NCI-H82 treated with DMSO at 0.1 percent for 48 hours (cell line): ENCODE measurements around the gene EPS8L2.

Experiments used
- DNase-seq: peaks from one replicate; lab custom pipeline; 2025; ENCODE audit not compliant: unreplicated experiment; lab: John Stamatoyannopoulos, UW

EPS8L2 gene

GRCh38 chr11:774873-775592 lies 69.0 kb downstream of the EPS8L2 start:
- DNase-seq = no peak

GRCh38 chr11:776263-776560 lies 70.2 kb downstream of the EPS8L2 start:
- DNase-seq = no peak

GRCh38 chr11:776561-777287 lies 70.7 kb downstream of the EPS8L2 start:
- no peak for DNase-seq
